ENCODE data around the gene DCUN1D3. TPM values are rescaled to one million over a fixed set of nuclear protein-coding genes. Genes with fewer than 3 reads are reported as not detected.

Gene DCUN1D3
- total RNA-seq, 1 donor from 2014 or later: 10.4 TPM

DNA sequence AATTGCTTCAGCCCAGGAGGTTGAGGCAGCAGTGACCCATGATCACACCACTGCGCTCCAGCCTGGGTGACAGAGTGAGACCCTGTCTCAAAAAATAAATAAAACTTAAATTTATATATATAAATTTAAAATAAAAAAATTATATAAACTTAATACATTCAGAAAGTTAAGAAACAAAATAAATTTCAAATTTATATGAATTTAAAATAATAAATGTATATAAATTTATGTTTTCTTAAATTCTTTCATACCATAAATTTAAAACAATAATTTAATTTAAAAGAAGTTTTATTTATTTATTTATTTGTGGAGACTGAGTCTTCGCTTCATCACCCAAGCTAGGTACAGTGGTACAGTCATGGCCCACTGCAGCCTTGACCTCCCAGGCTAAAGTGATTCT lies 20.6 kb upstream of the DCUN1D3 start:
- Histone ChIP-seq H3K27ac (ENCODE audit: low read depth, low read length) (no peak overlapping the region), H3K4me1 (ENCODE audit: control insufficient read depth in 3 of 3, insufficient read depth in 3 of 3, low read length in 3 of 3) (peaks cover 4 to 7% (median 4%) of the 10 kb centered on the region in 3 donors), H3K27me3 (ENCODE audit: control insufficient read depth in 3 of 3, insufficient read depth in 3 of 3, low read length in 3 of 3) (no peaks in the 10 kb centered on the region), H3K9ac (ENCODE audit: low read depth in 1 of 3, low read length in 3 of 3) (no peak overlapping the region), H3K36me3 (ENCODE audit: control insufficient read depth in 3 of 3, insufficient read depth in 3 of 3, low read length in 3 of 3) (peaks cover 0 to 7% (median 6%) of the 10 kb centered on the region in 3 donors), H3K9me3 (ENCODE audit: control insufficient read depth in 3 of 3, low read length in 3 of 3) (no peaks in the 10 kb centered on the region), H3K4me3 (ENCODE audit: low read length in 3 of 3) (no peak overlapping the region)

GRCh38 chr16:20920091-20920490 lies 19.9 kb upstream of the DCUN1D3 start:
- no peak overlapping the region for H3K27ac ChIP-seq (ENCODE audit: low read depth, low read length)
- H3K4me3 ChIP-seq (ENCODE audit: low read length in 3 of 3): no peak overlapping the region
- H3K9me3 ChIP-seq (ENCODE audit: control insufficient read depth in 3 of 3, low read length in 3 of 3): no peaks in the 10 kb centered on the region
- H3K4me1 ChIP-seq (ENCODE audit: control insufficient read depth in 3 of 3, insufficient read depth in 3 of 3, low read length in 3 of 3): peaks cover 4 to 7% (median 4%) of the 10 kb centered on the region in 3 donors
- H3K27me3 ChIP-seq (ENCODE audit: control insufficient read depth in 3 of 3, insufficient read depth in 3 of 3, low read length in 3 of 3): no peaks in the 10 kb centered on the region
- no peak overlapping the region for H3K9ac ChIP-seq (ENCODE audit: low read depth in 1 of 3, low read length in 3 of 3)
- H3K36me3 ChIP-seq (ENCODE audit: control insufficient read depth in 3 of 3, insufficient read depth in 3 of 3, low read length in 3 of 3): peaks cover 0 to 7% (median 6%) of the 10 kb centered on the region in 3 donors

- H3K27me3 ChIP-seq (ENCODE audit: control insufficient read depth in 3 of 3, insufficient read depth in 3 of 3, low read length in 3 of 3): no peaks in the 10 kb centered on the region
- peaks cover 4 to 7% (median 4%) of the 10 kb centered on the region in 3 donors for H3K4me1 ChIP-seq (ENCODE audit: control insufficient read depth in 3 of 3, insufficient read depth in 3 of 3, low read length in 3 of 3)
Measured at GRCh38 chr16:20918486-20919239, 18.5 kb upstream of the DCUN1D3 start.

GRCh38 chr16:20916942-20917341 lies 16.8 kb upstream of the DCUN1D3 start:
- Histone ChIP-seq H3K4me1 (ENCODE audit: control insufficient read depth in 3 of 3, insufficient read depth in 3 of 3, low read length in 3 of 3) (peaks cover 4 to 10% (median 7%) of the 10 kb centered on the region in 3 donors), H3K4me3 (ENCODE audit: low read length in 3 of 3) (no peak overlapping the region)

More at GRCh38 chr16:20918486-20919239, 18.5 kb upstream of the DCUN1D3 start:
- H3K36me3 ChIP-seq (ENCODE audit: control insufficient read depth in 3 of 3, insufficient read depth in 3 of 3, low read length in 3 of 3): peaks cover 0 to 6% (median 3%) of the 10 kb centered on the region in 3 donors
- H3K27ac ChIP-seq (ENCODE audit: low read depth, low read length): no peak overlapping the region
- peak overlapping the region in 1 of 3 donors; percentile 10 for H3K9ac ChIP-seq (ENCODE audit: low read depth in 1 of 3, low read length in 3 of 3)
- no peaks in the 10 kb centered on the region for H3K9me3 ChIP-seq (ENCODE audit: control insufficient read depth in 3 of 3, low read length in 3 of 3)
- H3K4me3 ChIP-seq (ENCODE audit: low read length in 3 of 3): no peak overlapping the region

GRCh38 chr16:20916289-20916688 lies 16.1 kb upstream of the DCUN1D3 start:
- Histone ChIP-seq H3K9ac (ENCODE audit: low read depth in 1 of 3, low read length in 3 of 3) (no peak overlapping the region), H3K4me3 (ENCODE audit: low read length in 3 of 3) (no peak overlapping the region), H3K9me3 (ENCODE audit: control insufficient read depth in 3 of 3, low read length in 3 of 3) (no peaks in the 10 kb centered on the region), H3K4me1 (ENCODE audit: control insufficient read depth in 3 of 3, insufficient read depth in 3 of 3, low read length in 3 of 3) (peaks cover 5 to 12% (median 7%) of the 10 kb centered on the region in 3 donors), H3K36me3 (ENCODE audit: control insufficient read depth in 3 of 3, insufficient read depth in 3 of 3, low read length in 3 of 3) (peaks cover 0 to 3% (median 3%) of the 10 kb centered on the region in 3 donors), H3K27me3 (ENCODE audit: control insufficient read depth in 3 of 3, insufficient read depth in 3 of 3, low read length in 3 of 3) (no peaks in the 10 kb centered on the region), H3K27ac (ENCODE audit: low read depth, low read length) (no peak overlapping the region)

More at GRCh38 chr16:20916942-20917341, 16.8 kb upstream of the DCUN1D3 start:
- Histone ChIP-seq H3K9me3 (ENCODE audit: control insufficient read depth in 3 of 3, low read length in 3 of 3) (no peaks in the 10 kb centered on the region), H3K36me3 (ENCODE audit: control insufficient read depth in 3 of 3, insufficient read depth in 3 of 3, low read length in 3 of 3) (peaks cover 0 to 3% (median 3%) of the 10 kb centered on the region in 3 donors), H3K27me3 (ENCODE audit: control insufficient read depth in 3 of 3, insufficient read depth in 3 of 3, low read length in 3 of 3) (no peaks in the 10 kb centered on the region), H3K9ac (ENCODE audit: low read depth in 1 of 3, low read length in 3 of 3) (no peak overlapping the region), H3K27ac (ENCODE audit: low read depth, low read length) (no peak overlapping the region)

GRCh38 chr16:20911361-20911760 lies 11.2 kb upstream of the DCUN1D3 start:
- no peaks in the 10 kb centered on the region for H3K36me3 ChIP-seq (ENCODE audit: control insufficient read depth in 3 of 3, insufficient read depth in 3 of 3, low read length in 3 of 3)
- no peak overlapping the region for H3K4me3 ChIP-seq (ENCODE audit: low read length in 3 of 3)
- H3K9me3 ChIP-seq (ENCODE audit: control insufficient read depth in 3 of 3, low read length in 3 of 3): no peaks in the 10 kb centered on the region
- peak overlapping the region; percentile 54 for H3K27ac ChIP-seq (ENCODE audit: low read depth, low read length)
- H3K9ac ChIP-seq (ENCODE audit: low read depth in 1 of 3, low read length in 3 of 3): peak overlapping the region in 1 of 3 donors; percentile 2
- H3K27me3 ChIP-seq (ENCODE audit: control insufficient read depth in 3 of 3, insufficient read depth in 3 of 3, low read length in 3 of 3): no peaks in the 10 kb centered on the region
- peaks cover 15 to 20% (median 18%) of the 10 kb centered on the region in 3 donors for H3K4me1 ChIP-seq (ENCODE audit: control insufficient read depth in 3 of 3, insufficient read depth in 3 of 3, low read length in 3 of 3)

- peak overlapping the region; percentile 54 for H3K27ac ChIP-seq (ENCODE audit: low read depth, low read length)
- no peaks in the 10 kb centered on the region for H3K9me3 ChIP-seq (ENCODE audit: control insufficient read depth in 3 of 3, low read length in 3 of 3)
- H3K27me3 ChIP-seq (ENCODE audit: control insufficient read depth in 3 of 3, insufficient read depth in 3 of 3, low read length in 3 of 3): no peaks in the 10 kb centered on the region
- peaks cover 20 to 26% (median 23%) of the 10 kb centered on the region in 3 donors for H3K4me1 ChIP-seq (ENCODE audit: control insufficient read depth in 3 of 3, insufficient read depth in 3 of 3, low read length in 3 of 3)
- H3K9ac ChIP-seq (ENCODE audit: low read depth in 1 of 3, low read length in 3 of 3): no peak overlapping the region
- H3K4me3 ChIP-seq (ENCODE audit: low read length in 3 of 3): no peak overlapping the region
- H3K36me3 ChIP-seq (ENCODE audit: control insufficient read depth in 3 of 3, insufficient read depth in 3 of 3, low read length in 3 of 3): no peaks in the 10 kb centered on the region
Measured at GRCh38 chr16:20910781-20911321, 10.7 kb upstream of the DCUN1D3 start.

GRCh38 chr16:20906341-20907255 lies 6.4 kb upstream of the DCUN1D3 start:
- no peaks in the 10 kb centered on the region for H3K27me3 ChIP-seq (ENCODE audit: control insufficient read depth in 3 of 3, insufficient read depth in 3 of 3, low read length in 3 of 3)
- H3K36me3 ChIP-seq (ENCODE audit: control insufficient read depth in 3 of 3, insufficient read depth in 3 of 3, low read length in 3 of 3): peaks cover 0 to 1% (median 0%) of the 10 kb centered on the region in 3 donors
- peak overlapping the region; percentile 81 for H3K27ac ChIP-seq (ENCODE audit: low read depth, low read length)
- peaks cover 35 to 61% (median 55%) of the 10 kb centered on the region in 3 donors for H3K4me1 ChIP-seq (ENCODE audit: control insufficient read depth in 3 of 3, insufficient read depth in 3 of 3, low read length in 3 of 3)
- H3K4me3 ChIP-seq (ENCODE audit: low read length in 3 of 3): no peak overlapping the region
- no peaks in the 10 kb centered on the region for H3K9me3 ChIP-seq (ENCODE audit: control insufficient read depth in 3 of 3, low read length in 3 of 3)
- H3K9ac ChIP-seq (ENCODE audit: low read depth in 1 of 3, low read length in 3 of 3): peak overlapping the region in 2 of 3 donors; percentile 34 to 48

DNA sequence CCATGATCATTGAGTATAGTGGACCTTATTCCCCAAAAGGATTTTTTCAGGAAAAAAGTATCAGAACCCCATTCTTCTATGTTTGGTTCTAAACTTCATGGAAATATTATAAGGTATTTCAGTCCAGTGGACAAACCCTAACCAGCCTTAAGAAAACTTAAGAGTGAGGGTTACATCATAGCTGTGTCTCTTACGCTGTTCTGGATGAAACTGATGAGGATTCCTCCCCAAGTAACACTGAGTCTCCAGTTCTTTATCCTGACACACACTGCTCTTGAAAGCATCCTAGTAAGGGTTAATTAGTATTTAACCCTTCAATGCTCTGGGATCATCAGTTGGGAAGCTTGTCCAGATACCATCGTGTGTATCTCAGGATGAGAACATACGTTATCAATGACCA lies 5.4 kb upstream of the DCUN1D3 start:
- H3K9me3 ChIP-seq (ENCODE audit: control insufficient read depth in 3 of 3, low read length in 3 of 3): no peaks in the 10 kb centered on the region
- H3K9ac ChIP-seq (ENCODE audit: low read depth in 1 of 3, low read length in 3 of 3): peak overlapping the region in 1 of 3 donors; percentile 28
- H3K4me1 ChIP-seq (ENCODE audit: control insufficient read depth in 3 of 3, insufficient read depth in 3 of 3, low read length in 3 of 3): peaks cover 37 to 63% (median 54%) of the 10 kb centered on the region in 3 donors
- H3K27me3 ChIP-seq (ENCODE audit: control insufficient read depth in 3 of 3, insufficient read depth in 3 of 3, low read length in 3 of 3): no peaks in the 10 kb centered on the region
- peaks cover 0 to 1% (median 0%) of the 10 kb centered on the region in 3 donors for H3K36me3 ChIP-seq (ENCODE audit: control insufficient read depth in 3 of 3, insufficient read depth in 3 of 3, low read length in 3 of 3)
- peak overlapping the region; percentile 81 for H3K27ac ChIP-seq (ENCODE audit: low read depth, low read length)
- H3K4me3 ChIP-seq (ENCODE audit: low read length in 3 of 3): no peak overlapping the region
